HL-60 (cell line): ENCODE measurements around the gene CSNK1A1L.

ENCODE experiments used
- GABPA ChIP-seq: IDR thresholded peaks from 2 replicates; pipeline ENCODE4 v1.6.1; 2012; ENCODE audit warnings: low read depth
- POLR2AphosphoS5 ChIP-seq: IDR thresholded peaks from 2 replicates; pipeline ENCODE4 v1.6.1; 2012; ENCODE audit warnings: low read depth
- SPI1 ChIP-seq: IDR thresholded peaks from 2 replicates; pipeline ENCODE4 v1.6.1; 2012; ENCODE audit warnings: low read depth, mild to moderate bottlenecking, borderline replicate concordance
- TF ChIP-seq, protein P1 (sequence below): IDR thresholded peaks from one replicate; pipeline ENCODE4 v1.5.1; 2011; ENCODE audit warnings: low read length, control low read depth, inconsistent platforms; ENCODE audit not compliant: insufficient read depth
- TF ChIP-seq, protein P2 (sequence below): IDR thresholded peaks from 2 replicates; pipeline ENCODE4 v1.6.1; 2012; ENCODE audit warnings: low read depth; ENCODE audit not compliant: insufficient replicate concordance

DNA sequence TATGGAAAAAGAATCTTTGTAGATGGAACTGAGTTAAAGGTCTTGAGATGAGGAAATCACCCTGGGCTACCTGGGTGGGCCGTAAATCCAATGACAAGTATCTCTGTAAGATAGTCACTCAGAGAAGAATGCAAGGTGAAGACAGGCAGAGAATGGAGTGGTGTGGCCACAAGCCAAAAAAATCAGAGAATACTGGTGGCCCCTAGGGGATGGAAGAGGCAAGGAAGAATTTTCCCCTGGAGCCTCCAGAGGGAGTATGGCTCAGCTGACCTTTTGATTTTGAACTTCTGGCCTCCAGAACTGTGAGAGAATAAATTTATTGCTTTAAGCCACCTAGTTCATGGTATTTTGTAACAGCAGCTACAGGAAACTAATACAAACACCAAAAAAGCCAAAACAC is 32.7 kb upstream of the CSNK1A1L start:
- TF ChIP-seq, protein P1, sequence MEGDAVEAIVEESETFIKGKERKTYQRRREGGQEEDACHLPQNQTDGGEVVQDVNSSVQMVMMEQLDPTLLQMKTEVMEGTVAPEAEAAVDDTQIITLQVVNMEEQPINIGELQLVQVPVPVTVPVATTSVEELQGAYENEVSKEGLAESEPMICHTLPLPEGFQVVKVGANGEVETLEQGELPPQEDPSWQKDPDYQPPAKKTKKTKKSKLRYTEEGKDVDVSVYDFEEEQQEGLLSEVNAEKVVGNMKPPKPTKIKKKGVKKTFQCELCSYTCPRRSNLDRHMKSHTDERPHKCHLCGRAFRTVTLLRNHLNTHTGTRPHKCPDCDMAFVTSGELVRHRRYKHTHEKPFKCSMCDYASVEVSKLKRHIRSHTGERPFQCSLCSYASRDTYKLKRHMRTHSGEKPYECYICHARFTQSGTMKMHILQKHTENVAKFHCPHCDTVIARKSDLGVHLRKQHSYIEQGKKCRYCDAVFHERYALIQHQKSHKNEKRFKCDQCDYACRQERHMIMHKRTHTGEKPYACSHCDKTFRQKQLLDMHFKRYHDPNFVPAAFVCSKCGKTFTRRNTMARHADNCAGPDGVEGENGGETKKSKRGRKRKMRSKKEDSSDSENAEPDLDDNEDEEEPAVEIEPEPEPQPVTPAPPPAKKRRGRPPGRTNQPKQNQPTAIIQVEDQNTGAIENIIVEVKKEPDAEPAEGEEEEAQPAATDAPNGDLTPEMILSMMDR: no peak
- TF ChIP-seq GABPA (no peak), POLR2AphosphoS5 (no peak), SPI1 (no peak)
- TF ChIP-seq, protein P2, sequence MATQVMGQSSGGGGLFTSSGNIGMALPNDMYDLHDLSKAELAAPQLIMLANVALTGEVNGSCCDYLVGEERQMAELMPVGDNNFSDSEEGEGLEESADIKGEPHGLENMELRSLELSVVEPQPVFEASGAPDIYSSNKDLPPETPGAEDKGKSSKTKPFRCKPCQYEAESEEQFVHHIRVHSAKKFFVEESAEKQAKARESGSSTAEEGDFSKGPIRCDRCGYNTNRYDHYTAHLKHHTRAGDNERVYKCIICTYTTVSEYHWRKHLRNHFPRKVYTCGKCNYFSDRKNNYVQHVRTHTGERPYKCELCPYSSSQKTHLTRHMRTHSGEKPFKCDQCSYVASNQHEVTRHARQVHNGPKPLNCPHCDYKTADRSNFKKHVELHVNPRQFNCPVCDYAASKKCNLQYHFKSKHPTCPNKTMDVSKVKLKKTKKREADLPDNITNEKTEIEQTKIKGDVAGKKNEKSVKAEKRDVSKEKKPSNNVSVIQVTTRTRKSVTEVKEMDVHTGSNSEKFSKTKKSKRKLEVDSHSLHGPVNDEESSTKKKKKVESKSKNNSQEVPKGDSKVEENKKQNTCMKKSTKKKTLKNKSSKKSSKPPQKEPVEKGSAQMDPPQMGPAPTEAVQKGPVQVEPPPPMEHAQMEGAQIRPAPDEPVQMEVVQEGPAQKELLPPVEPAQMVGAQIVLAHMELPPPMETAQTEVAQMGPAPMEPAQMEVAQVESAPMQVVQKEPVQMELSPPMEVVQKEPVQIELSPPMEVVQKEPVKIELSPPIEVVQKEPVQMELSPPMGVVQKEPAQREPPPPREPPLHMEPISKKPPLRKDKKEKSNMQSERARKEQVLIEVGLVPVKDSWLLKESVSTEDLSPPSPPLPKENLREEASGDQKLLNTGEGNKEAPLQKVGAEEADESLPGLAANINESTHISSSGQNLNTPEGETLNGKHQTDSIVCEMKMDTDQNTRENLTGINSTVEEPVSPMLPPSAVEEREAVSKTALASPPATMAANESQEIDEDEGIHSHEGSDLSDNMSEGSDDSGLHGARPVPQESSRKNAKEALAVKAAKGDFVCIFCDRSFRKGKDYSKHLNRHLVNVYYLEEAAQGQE: no peak
